NCI-H2227 treated with DMSO at 0.1 percent for 48 hours (cell line): ENCODE results near the gene KBTBD3.
"Not testable (repeated sequence)": the region's sequence is repeated elsewhere in the genome, so short reads cannot be mapped to it uniquely, and the experiment has no call there.

Source experiments
- DNase-seq: peaks from one replicate; lab custom pipeline; 2025; lab: John Stamatoyannopoulos, UW

KBTBD3 gene

DNA sequence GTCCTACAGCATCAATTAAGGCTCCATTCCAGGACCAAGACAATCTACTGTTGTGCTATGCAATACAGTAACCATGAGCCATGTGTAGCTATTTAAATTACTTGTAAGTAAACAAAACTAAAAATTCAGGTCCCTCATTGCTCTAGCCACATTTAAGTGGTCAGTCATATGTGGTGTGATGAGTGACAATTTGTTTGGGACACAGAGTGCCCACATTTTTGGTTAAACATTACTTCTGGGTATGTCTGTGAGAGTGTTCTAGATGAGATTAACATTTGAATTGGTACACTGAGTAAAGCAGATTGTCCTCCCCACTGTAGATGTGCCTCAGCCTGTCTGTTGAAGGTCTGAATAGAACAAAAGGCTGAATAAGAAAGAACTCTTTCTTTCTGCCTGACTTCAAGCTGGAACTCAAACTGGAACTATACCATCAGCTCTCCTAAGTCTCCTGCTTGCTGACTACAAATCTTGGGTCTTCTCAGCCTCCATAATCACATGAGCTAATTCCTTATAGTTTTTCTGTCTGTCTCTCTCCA lies 15.8 kb downstream of the KBTBD3 start:
- no peak for DNase-seq

DNA sequence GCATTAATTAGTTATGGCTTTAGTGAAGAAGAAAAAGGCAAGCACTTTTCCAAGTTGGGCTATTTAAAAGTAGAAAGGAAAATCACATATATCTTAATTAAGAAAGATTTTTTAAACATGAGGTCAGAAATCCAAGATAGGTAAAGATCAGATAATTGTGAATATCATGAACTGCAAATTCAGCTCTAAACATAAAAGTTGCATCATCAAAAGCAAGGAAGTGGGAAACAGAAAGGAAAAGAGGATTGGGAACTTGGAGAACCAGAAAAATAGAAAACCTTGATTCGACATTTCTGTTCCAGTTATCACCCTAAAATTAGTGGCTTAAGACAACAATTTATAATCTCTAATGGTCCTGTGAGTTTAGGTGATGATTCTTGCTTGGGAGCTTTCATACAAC lies 17.5 kb downstream of the KBTBD3 start:
- DNase-seq = no peak

DNA sequence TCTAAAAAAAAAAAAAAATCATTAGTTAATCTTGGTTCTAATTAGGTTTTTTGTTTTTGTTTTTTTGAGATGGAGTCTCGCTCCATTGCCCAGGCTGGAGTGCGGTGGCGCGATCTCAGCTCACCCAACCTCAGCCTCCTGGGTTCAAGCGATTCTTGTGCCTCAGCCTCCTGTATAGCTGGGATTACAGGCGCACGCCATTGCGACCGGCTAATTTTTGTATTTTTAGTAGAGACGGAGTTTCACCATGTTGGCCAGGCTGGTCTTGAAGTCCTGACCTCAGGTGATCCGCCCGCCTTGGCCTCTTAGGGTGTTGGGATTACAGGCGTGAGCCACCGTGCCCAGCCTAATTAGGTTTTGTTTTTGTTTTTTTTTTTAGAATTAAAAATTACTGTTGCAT lies 18.8 kb downstream of the KBTBD3 start:
- DNase-seq = not testable (repeated sequence)

DNA sequence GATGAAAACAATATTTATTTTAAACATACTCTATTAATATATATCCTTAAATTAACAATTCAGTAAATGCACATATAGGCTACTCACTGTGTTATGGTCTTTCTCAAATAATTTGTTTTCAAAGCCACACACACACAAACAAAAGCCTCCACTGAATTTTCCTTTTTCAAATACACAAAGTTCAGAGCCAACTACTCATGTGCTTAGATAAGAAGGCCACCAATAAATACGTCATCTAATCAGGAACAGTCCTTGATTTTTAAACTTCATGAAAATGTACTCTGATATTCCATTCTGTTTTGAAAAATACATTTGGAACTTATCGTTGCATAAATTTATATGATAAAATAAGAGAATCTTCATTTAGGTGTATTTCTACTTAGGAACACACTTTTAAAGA lies 26.0 kb downstream of the KBTBD3 start:
- no peak for DNase-seq

- DNase-seq = no peak
Observed at GRCh38 chr11:106049727-106050476, 27.2 kb downstream of the KBTBD3 start.

DNA sequence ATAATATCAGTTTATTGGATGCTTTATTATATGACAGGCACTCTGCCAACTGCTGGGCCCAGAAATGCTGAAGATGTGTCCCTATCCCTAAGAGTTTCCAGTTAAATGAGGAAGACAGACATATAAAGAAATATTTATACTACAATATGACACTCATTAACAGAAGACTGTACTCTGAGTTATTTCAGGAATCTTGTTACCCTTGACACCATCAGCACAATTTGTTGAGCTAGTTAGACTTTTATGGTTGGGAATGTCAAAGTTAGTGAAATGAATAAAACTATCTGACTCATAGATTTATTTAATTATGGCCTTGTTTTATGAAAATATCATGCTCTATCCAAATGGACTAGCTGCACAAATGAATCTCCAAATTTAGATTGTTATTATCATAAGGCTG lies 29.5 kb downstream of the KBTBD3 start:
- no peak for DNase-seq

DNA sequence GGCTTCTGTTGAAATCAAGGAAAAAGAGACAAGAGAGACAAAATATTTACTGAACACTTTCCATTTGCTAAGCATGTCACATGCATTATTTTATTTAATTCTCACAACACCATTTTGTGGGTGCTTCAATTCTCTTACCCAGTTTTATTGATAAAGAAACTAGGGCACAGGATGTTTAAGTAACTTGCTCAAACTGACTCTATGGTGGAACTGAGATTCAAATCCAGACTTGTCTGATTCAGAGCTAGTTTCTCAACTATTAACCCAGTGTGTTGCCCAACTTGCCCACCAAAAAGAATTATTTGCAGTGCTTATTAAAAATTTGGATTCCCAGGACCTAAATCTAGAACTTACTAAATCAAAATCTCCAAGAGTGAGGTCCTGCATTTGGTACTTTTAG lies 33.6 kb downstream of the KBTBD3 start:
- no peak for DNase-seq

DNA sequence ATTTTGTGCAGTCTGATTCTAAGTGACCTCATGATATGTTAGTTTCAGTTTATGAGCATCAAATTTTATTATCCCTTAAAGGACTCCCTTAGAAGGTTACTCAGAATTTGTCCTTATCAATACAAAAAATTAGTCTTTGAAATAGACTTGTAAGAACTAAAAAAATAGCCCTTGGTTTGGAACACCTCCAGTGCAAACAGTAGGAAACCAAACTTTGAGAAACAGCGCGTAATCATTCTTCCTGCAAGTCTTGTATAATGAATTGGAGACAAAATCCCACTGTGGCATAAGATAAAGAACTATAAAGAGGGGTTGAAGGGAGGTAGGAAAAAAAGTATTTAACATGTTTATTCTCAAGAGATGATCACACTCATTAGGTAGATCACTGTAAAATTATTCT lies 44.3 kb downstream of the KBTBD3 start:
- DNase-seq = no peak

DNA sequence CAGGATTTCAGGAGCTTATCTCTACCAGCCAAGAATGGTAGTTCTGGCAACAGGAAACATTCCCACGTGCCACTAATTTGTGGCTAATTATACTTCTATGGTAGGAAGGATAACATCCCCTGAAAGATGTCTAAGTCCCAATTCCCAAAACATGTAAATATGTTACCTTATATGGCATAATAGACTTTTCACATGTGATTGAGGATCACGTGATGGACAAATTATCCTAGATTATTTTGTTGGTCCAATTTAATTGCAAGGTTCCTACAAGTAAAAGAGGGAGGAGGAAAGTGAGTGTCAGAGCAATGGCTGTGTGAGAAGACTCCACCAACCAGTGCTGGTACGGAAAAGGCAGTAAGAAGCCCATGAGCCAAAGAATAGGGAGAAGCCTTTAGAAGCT lies 45.2 kb downstream of the KBTBD3 start:
- no peak for DNase-seq

DNA sequence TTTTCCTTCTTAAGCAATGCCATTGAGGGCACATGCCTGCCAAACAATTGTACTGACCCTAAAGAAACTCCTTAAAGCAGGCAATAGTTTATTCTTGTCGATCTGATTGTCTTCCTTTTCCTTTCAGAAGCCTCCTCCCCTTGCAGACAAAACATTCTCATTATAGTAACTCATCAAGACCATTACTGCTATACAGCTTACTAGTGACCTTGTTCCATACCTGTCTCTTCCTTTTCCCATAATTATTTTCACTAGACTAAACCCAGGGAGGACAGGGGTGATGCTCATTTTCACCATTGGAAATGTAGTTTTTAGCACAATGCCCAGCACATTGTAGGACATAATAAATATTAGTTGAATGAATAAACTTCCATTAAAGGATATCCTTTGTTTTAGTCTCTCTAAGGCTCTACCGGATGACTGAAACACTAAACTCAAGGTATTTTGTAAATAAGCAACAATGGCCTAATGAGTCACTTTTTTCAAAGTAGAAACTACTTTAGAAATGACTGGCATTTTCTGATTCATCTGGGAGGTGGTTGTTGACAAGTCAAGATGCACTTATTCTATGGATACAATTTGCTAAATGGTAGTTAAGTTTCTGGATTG lies 45.8 kb downstream of the KBTBD3 start:
- DNase-seq = no peak

GRCh38 chr11:106030609-106031008 lies 46.5 kb downstream of the KBTBD3 start:
- DNase-seq = no peak

GRCh38 chr11:106022795-106023275 lies 54.3 kb downstream of the KBTBD3 start:
- DNase-seq = no peak

DNA sequence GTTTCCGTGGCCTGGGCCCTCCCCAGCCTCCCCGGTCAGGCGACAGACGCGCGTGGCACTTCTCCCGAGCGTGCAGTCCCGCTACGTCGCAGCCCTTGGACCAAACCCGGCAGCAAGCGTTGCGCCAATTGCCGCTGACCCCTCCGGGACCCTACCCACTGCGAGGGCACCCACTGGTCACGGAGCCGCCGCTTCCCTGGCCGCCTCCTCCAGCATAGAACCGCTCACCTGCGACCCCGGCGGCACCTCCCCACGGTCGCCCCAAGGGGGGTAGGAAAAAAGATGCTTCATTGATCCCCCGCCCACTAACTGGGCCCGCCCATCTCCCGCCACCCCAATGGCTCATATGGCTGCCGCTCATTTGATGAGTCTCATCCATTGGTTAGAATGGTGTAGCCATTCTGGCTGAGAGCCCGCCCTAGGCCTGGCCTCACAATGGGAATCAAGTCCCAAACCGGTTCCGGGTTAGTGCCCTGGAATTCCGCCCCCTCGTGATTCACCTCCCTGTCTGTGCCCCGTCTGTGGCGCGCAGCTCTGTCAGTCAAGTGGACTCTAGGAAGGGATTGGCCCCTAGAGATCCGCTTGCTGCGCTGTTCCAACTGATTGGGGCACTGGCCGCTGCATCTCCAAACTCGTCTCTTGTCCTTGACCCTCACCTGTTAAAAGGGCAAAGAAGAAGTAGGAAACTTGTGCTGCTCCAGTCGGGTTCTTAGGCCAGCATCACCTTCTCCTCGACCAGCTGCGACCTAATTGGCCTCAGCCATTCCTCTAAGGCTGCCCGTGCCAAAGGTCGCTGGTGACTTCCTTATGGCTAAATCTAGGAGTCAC lies 55.0 kb downstream of the KBTBD3 start, which contains the start of gene MSANTD4:
Gene MSANTD4, minus strand, starts transcription at position 274 of the 828 bp plus-strand sequence. CDS start 11,323 bp downstream, outside the sequence.
- DNase-seq = peak; percentile 95

- no peak for DNase-seq
Observed at GRCh38 chr11:106021181-106021966, 55.8 kb downstream of the KBTBD3 start.

GRCh38 chr11:106017093-106017492 lies 60.1 kb downstream of the KBTBD3 start:
- DNase-seq = no peak

DNA sequence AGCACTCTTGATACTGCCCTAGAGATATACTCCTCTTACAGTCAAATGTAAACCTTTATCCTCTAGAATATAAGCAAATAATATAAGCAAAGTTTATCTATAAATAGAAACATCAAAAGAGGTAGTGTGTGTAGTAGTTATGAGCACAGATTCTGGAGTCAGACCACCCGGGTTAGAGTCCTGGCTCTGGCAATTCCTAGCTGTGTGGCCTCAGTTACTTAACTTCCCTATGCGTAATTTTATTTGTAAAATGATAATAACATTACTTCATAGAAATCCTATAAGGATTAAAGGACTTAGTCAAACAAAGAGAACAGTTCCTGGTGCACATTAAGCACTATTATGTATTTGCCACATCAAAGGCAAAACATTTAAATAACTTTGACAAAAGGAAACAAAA lies 62.1 kb downstream of the KBTBD3 start:
- DNase-seq = no peak

GRCh38 chr11:106014620-106015019 lies 62.5 kb downstream of the KBTBD3 start:
- DNase-seq = no peak

DNA sequence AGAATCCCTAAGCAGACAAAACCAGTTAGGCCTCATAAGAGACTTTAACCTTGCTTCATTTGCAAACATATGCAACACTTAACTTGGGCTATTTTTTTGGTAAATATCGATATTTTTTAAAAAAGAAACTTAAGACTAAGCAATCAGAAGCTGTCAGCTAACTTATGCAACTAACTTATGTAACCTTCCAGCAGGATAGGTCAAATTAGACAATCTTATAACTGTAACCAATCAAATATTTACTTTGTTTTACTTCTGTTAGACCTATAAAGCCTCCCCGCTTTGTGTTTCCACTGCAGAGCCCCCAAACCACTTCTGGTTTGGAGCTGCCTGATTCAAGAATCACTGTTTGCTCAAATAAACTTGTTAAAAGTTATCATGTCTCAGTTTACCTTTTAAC lies 63.1 kb downstream of the KBTBD3 start:
- no peak for DNase-seq

DNA sequence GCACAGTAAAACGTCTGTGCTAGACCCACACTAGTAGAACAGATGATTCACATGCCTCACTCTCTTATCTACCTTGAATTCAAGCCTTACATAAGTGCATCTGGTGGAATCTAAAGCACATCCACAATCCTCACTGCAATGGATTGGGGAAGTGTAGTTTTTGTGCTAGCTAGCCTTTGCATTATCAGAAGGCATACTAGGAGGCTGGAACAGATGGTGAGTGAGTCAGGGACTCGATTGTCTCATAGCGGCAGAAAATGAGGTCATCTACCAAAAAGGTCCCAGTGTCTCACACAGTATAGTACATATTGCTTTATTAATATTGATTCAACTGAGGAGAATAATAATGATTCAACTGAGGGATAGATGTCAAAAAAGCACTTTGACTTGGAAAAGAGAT lies 64.4 kb downstream of the KBTBD3 start:
- no peak for DNase-seq

DNA sequence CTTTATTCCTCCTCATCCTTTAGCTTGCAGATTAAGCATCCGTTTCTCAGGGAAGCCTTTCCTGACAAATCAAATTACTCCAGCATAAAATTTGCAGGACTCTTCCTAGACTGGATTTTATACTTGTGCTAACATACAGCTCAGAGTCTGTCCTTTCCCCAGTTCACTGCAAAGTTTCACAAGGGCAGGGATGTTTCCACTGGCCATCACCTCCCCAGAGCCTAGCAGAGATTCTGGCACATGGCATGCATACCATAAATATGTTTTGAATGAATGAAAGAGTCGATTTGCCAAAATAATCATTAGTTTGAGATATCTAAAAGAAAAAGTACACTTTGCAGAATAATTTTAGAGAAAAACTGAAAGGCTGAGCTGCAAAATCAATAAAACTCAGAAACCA lies 65.7 kb downstream of the KBTBD3 start:
- DNase-seq = no peak

DNA sequence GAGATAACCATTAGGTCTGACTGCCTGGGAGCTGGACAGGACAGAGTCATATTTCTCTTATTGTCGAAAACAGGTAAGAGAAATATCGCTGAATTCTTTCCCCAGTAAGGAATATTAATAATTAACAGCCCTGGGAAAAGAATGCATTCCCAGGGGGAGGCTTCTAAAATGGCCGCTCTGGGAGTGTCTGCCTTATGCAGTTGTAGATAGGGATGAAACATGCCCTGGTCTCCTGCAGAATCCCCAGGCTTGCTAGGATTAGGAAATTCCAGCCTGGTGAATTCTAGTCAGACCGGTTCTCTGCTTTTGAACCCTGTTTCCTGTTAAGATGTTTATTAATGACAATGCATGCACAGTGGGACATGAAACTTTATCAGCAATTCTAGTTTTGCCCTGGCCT lies 74.1 kb downstream of the KBTBD3 start:
- not testable (repeated sequence) for DNase-seq
